SH-SY5Y (cell line): ENCODE results near the gene ASB4.

Experiments used
- GATA2 ChIP-seq: IDR thresholded peaks from 2 replicates; pipeline ENCODE4 v1.6.1; 2011; ENCODE audit warnings: mild to moderate bottlenecking, low read depth, low read length
- GATA3 ChIP-seq: IDR thresholded peaks from 2 replicates; pipeline ENCODE4 v1.6.1; 2011; ENCODE audit warnings: low read depth, mild to moderate bottlenecking, low read length, moderate library complexity

DNA sequence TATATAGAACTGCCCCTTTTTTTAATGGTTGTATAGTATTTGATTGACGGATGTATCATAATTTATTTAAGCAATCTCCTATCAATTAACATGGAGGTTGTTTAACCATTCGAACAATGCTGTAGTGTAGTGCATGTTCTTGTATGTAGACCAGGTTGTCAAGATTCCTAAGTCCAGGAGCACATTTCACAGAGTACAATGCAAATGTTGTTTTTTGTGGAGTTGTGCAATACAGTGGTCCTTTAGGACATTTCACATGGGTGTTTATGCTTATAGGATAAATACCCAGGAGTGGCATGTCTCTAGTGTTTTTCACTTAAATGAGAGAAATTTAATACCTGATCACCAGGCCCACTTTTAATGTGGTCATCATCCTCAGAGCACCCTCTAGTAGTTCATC is 8.1 kb downstream of the ASB4 start:
- TF ChIP-seq GATA3 (no peak), GATA2 (no peak)
